ENCODE data around the gene SCAMP4.
"Not testable (repeated sequence)": the region's sequence is repeated elsewhere in the genome, so short reads cannot be mapped to it uniquely, and the experiment has no call there.

SCAMP4 gene

DNA sequence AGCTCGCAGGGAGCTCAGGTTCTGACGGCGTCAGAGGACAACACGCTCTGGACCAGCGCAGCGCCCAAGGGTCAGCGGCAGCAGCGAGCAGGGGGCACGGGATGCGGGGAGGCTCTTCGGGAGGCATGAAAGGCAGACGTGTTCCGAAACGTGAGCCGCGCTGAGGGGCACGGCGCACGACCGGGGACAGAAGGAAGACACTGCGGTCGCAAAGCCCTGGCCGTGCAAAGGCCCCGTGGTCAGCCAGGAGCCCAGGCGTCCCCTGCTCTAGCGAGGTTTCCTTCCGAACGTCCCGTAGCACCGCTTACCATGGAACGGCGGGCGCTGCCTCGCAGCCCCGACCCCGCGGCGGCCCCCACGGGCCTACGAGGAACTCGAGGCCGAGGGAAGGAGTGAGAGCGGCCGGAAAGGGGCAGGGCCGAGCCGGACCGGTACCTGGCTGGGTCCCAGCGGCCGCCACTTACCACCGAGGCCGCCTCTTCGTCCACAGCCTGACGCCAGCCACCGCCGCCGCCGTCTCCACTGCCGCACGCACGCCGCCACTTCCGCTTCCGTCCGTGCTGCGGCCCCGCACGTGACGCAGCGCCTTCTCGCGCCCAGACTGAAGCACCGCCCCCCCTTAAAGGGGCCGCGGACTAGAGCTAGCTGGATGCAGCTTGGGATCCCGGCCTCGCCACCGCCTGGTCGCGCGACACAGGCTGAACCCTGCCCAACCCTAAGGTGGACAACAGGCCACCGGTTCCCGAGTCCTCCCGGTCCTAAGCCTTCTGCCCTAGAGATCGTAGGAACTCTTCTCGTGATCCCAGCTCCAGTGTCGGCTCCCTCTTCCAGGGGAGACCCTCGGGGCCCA is 29.3 kb upstream of the SCAMP4 start:
- peak overlapping the region; percentile 96 for H3K4me3 ChIP-seq (ENCODE audit: low read depth, low read length)
- in situ Hi-C loops (cut with HindIII; ENCODE audit: low sequenced_read_pairs): loop anchor here (10.0 kb wide), 1 partner anchor 119 kb away; no protein-coding TSS in a partner anchor
- peak; percentile 46 for DNase-seq (ENCODE audit: low read depth)
- TF ChIP-seq CTCF (IDR thresholded peaks at IDR 0.05; ENCODE audit: low read depth, low read length, missing control alignments): no peak

DNA sequence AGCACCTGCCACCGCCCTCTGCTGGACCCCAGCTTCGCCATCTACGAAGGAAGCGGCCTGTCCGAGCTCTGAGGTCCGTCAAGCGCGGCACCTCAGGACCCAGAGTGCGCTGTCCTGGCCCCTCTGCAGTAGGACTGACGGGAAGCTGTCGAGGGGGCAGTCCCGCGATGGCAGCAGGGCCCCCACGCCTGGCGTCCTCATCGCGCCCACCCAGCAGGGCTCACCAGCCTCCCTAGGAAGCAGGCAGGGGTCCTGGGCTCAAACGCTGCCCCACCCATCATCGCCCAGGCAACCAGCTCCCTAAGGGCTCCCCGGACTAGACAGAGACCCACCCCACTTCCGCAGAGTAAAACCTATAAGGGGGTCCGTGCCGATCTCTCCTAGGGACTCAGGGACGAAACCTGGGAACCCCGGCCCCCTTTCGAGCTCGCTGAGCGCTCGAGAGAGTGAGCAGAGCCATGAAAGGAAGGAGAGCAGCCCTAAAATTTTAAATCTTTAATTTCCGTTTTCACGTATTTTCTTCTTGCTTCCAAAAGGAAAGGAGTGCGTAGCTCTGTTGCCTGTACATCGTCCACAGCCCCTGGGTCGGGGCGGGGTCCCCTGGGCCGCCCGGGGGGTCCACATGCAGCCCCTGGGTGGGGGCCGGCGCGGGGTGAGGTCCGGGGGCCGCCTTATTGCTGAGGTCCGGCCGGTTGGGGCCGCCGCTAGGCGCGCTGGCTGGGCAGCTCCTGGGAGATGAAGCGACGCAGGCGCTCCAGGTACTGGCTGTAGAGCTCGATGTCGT is 28.5 kb upstream of the SCAMP4 start:
- in situ Hi-C loops (cut with HindIII; ENCODE audit: low sequenced_read_pairs): loop anchor here (10.0 kb wide), 1 partner anchor 118 kb away; no protein-coding TSS in a partner anchor
- DNase-seq (ENCODE audit: low read depth): not testable (repeated sequence)
- peak overlapping the region; percentile 96 for H3K4me3 ChIP-seq (ENCODE audit: low read depth, low read length)

DNA sequence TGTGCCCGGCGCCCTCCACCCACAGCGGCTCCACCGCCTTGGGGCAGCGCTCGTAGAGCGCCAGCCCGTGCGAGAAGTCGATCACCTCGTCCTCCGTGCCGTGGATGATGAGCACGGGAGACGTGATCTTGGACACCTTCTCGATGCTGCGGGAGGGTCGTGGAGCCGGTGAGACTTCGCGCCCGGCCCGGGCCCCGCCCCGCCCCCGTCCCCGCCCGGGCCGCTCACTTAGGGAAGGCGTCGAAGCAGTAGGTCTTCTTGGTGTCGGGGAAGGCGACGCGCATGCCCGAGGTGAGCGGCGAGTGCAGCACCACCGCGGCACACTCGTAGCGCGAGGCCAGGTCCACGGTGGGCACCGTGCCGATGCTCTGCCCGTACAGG is 27.9 kb upstream of the SCAMP4 start:
- DNase-seq (ENCODE audit: low read depth); H3K4me3 ChIP-seq (ENCODE audit: low read depth, low read length): not testable (repeated sequence)

GRCh38 chr19:1878583-1878982 is 26.6 kb upstream of the SCAMP4 start:
- not testable (repeated sequence) for H3K4me3 ChIP-seq (ENCODE audit: low read depth, low read length); DNase-seq (ENCODE audit: low read depth)
- in situ Hi-C loops (cut with HindIII; ENCODE audit: low sequenced_read_pairs): loop anchor here (10.0 kb wide), 1 partner anchor 116 kb away; no protein-coding TSS in a partner anchor

More for the DNA sequence above, 27.9 kb upstream of the SCAMP4 start:
- in situ Hi-C loops (cut with HindIII; ENCODE audit: low sequenced_read_pairs): loop anchor here (10.0 kb wide), 1 partner anchor 118 kb away; no protein-coding TSS in a partner anchor

GRCh38 chr19:1879982-1880381 is 25.2 kb upstream of the SCAMP4 start:
- not testable (repeated sequence) for H3K4me3 ChIP-seq (ENCODE audit: low read depth, low read length)

DNA sequence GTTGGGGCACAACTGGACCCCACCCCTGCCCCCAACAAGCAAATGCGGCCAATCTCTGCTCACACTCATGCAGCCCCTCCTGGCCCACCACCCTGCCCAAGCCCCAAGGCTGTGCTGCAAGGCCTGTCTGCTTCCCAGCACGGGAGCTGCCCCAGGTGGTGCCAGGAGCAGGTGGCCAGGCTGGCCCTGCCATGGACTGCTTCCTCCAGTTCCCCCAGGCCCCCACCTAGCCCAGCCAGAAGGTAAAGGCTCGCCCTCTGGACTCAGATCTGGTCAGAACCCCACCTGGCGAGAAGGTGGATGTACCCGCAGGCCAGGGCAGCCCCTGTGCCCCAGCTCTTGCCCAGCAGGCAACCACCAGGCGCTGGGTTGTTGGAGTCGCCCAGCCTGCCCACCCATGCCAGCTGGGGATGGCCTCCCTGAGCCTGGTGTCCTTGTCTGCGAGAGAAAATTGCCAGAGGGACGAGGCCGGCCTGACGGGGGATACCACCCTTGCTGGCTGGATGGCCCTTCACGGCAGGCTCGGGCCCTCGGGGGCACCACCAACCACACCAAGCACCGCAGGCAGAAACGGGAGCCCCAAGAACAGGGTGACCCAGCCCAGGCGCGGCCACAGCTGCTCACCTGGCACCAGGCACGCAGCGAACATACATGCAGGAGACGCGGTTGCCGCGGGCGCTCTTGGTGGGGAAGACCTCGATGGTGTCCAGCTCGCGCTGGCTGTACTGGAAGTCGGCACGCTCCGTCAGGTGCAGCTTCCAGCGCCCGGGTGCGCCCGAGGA is 24.4 kb upstream of the SCAMP4 start:
- H3K4me3 ChIP-seq (ENCODE audit: low read depth, low read length): no peak overlapping the region
- TF ChIP-seq CTCF (IDR thresholded peaks at IDR 0.05; ENCODE audit: low read depth, low read length, missing control alignments): no peak
- in situ Hi-C loops (cut with HindIII; ENCODE audit: low sequenced_read_pairs): no loop called here
- no peak for DNase-seq (ENCODE audit: low read depth)

More at GRCh38 chr19:1879982-1880381, 25.2 kb upstream of the SCAMP4 start:
- in situ Hi-C loops (cut with HindIII; ENCODE audit: low sequenced_read_pairs): loop anchor here (10.0 kb wide), 1 partner anchor 115 kb away; no protein-coding TSS in a partner anchor
- DNase-seq (ENCODE audit: low read depth): not testable (repeated sequence)

GRCh38 chr19:1881393-1882088 is 23.7 kb upstream of the SCAMP4 start:
- H3K4me3 ChIP-seq (ENCODE audit: low read depth, low read length); DNase-seq (ENCODE audit: low read depth); in situ Hi-C loops (cut with HindIII; ENCODE audit: low sequenced_read_pairs): not testable (repeated sequence)

GRCh38 chr19:1882089-1882785 is 23.0 kb upstream of the SCAMP4 start:
- in situ Hi-C loops (cut with HindIII; ENCODE audit: low sequenced_read_pairs): no loop called here
- DNase-seq (ENCODE audit: low read depth): no peak
- TF ChIP-seq CTCF (IDR thresholded peaks at IDR 0.05; ENCODE audit: low read depth, low read length, missing control alignments): no peak
- no peak overlapping the region for H3K4me3 ChIP-seq (ENCODE audit: low read depth, low read length)

All from astrocyte of the cerebellum (primary cell).